NCI-H2107 (cell line): ENCODE data around the gene DNAJC2.
"Not testable (repeated sequence)": the region's sequence is repeated elsewhere in the genome, so short reads cannot be mapped to it uniquely, and the experiment has no call there.

ENCODE experiments used
- DNase-seq: peaks from one replicate; lab custom pipeline; 2025; lab: John Stamatoyannopoulos, UW

The DNAJC2 gene

DNA sequence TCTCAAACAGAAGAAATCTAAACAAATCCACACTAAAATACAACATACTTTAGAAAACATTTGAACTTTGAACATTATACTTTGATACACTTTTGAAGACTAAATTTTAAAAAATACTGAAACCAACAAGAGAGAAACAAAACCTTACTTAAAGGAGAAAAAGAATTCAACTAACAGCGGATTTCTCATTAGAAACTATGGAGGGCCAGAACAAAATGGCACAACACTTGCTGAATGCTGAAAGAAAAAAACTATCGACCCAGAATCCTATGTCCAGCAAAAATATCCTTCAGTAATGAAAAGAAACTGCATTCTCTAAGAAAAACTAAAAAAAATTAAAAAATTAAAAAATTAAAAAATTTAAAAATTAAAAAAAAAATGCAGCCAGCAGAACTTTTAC, 80.5 kb downstream of the DNAJC2 start:
- DNase-seq, result not testable (repeated sequence)
